SK-N-MC (cell line): ENCODE data around the gene EPN3.

ENCODE experiments used
- DNase-seq: peaks from one replicate; pipeline ENCODE4 v3.0.0-alpha.2; 2011; ENCODE audit warnings: low read depth, low spot score
- H3K27ac ChIP-seq: fragments of 200-600 bp; sonication (generic); 2 replicates; pipeline ENCODE4 v1.5.1; 2016; ENCODE audit warnings: mixed run types
- H3K36me3 ChIP-seq: fragments of 200-600 bp; sonication (generic); 2 replicates; pipeline ENCODE4 v1.6.1; 2017; ENCODE audit warnings: antibody characterized with exemption, low read length, mixed read lengths; ENCODE audit not compliant: insufficient read depth
- H3K4me3 ChIP-seq: fragments of 200-600 bp; sonication (generic); 2 replicates; pipeline ENCODE4 v1.5.1; 2016
- H3K9ac ChIP-seq: fragments of 200-600 bp; sonication (generic); 2 replicates; pipeline ENCODE4 v1.8.0; 2017; ENCODE audit warnings: mixed run types, mixed read lengths; ENCODE audit not compliant: insufficient read length
- H3K9me3 ChIP-seq: fragments of 200-600 bp; sonication (generic); 2 replicates; pipeline ENCODE4 v1.6.1; 2017; ENCODE audit warnings: low read depth, mild to moderate bottlenecking, antibody characterized with exemption, low read length, moderate library complexity, mixed read lengths
- EZH2 ChIP-seq: fragments of 200-600 bp; sonication (generic); IDR thresholded peaks from one replicate; pipeline ENCODE4 v1.6.1; 2017; ENCODE audit warnings: antibody characterized with exemption
- FOXP2 ChIP-seq: optimal IDR thresholded peaks from 2 replicates; pipeline ENCODE3; 2011; ENCODE audit warnings: mild to moderate bottlenecking, moderate library complexity; ENCODE audit not compliant: insufficient read depth; ENCODE audit errors: extremely low read length, control extremely low read depth
- POLR2AphosphoS5 ChIP-seq: IDR thresholded peaks from 2 replicates; pipeline ENCODE4 v1.6.1; 2012; ENCODE audit warnings: mild to moderate bottlenecking, low read depth, low read length, borderline replicate concordance

Gene EPN3

GRCh38 chr17:50562242-50563091 is 29.9 kb downstream of the EPN3 start:
- no peak for DNase-seq
- TF ChIP-seq EZH2 = no peak
- TF ChIP-seq FOXP2 = no peak
- TF ChIP-seq POLR2AphosphoS5 = no peak
- no peaks in the 10 kb centered on the region for H3K36me3 ChIP-seq
- peak overlapping the region; percentile 28 for H3K9ac ChIP-seq
- H3K27ac ChIP-seq = 0 out of 2 replicates have a peak overlapping the region, but pooled peaks have one; percentile 5
- H3K9me3 ChIP-seq = no peaks in the 10 kb centered on the region
- H3K4me3 ChIP-seq = peak overlapping the region; percentile 90

GRCh38 chr17:50563092-50563511 is 30.6 kb downstream of the EPN3 start:
- H3K27ac ChIP-seq = peak overlapping the region; percentile 96
- H3K4me3 ChIP-seq = peak overlapping the region; percentile 90
- DNase-seq = no peak
- TF ChIP-seq POLR2AphosphoS5 (no peak), EZH2 (no peak), FOXP2 (no peak)
- H3K36me3 ChIP-seq = no peaks in the 10 kb centered on the region
- no peak overlapping the region for H3K9ac ChIP-seq
- no peaks in the 10 kb centered on the region for H3K9me3 ChIP-seq

- TF ChIP-seq POLR2AphosphoS5 (peak; percentile 51; the same call in 1 of the 2 replicates), FOXP2 (no peak)
- H3K9me3 ChIP-seq = no peaks in the 10 kb centered on the region
- H3K27ac ChIP-seq = peak overlapping the region; percentile 96
- H3K36me3 ChIP-seq = no peaks in the 10 kb centered on the region
- H3K9ac ChIP-seq = peak overlapping the region; percentile 84
- DNase-seq = no peak
- H3K4me3 ChIP-seq = peak overlapping the region; percentile 90
Measured at GRCh38 chr17:50564916-50565315, 32.4 kb downstream of the EPN3 start.

GRCh38 chr17:50565402-50566350 is 33.1 kb downstream of the EPN3 start:
- TF ChIP-seq POLR2AphosphoS5 (no peak), EZH2 (no peak), FOXP2 (no peak)
- Histone ChIP-seq H3K9me3 (no peaks in the 10 kb centered on the region), H3K9ac (peak overlapping the region; percentile 84), H3K27ac (peak overlapping the region; percentile 96), H3K36me3 (no peaks in the 10 kb centered on the region), H3K4me3 (peak overlapping the region; percentile 90)
- no peak for DNase-seq

- no peak for DNase-seq
- Histone ChIP-seq H3K27ac (no peak overlapping the region), H3K36me3 (no peaks in the 10 kb centered on the region), H3K9ac (no peak overlapping the region), H3K4me3 (no peak overlapping the region), H3K9me3 (no peaks in the 10 kb centered on the region)
- TF ChIP-seq POLR2AphosphoS5 (no peak), FOXP2 (no peak), EZH2 (no peak)
Measured at GRCh38 chr17:50566886-50567285, 34.4 kb downstream of the EPN3 start.

- Histone ChIP-seq H3K27ac (no peak overlapping the region), H3K9me3 (no peaks in the 10 kb centered on the region), H3K4me3 (no peak overlapping the region), H3K9ac (no peak overlapping the region), H3K36me3 (peaks cover 10% of the 10 kb centered on the region; the same call in 1 of the 2 replicates)
- no peak for DNase-seq
- TF ChIP-seq EZH2 (no peak), FOXP2 (no peak), POLR2AphosphoS5 (no peak)
Measured at GRCh38 chr17:50568659-50569058, 36.1 kb downstream of the EPN3 start.

- Histone ChIP-seq H3K36me3 (peaks cover 14% of the 10 kb centered on the region; the same call in 1 of the 2 replicates), H3K27ac (no peak overlapping the region), H3K9ac (no peak overlapping the region), H3K4me3 (no peak overlapping the region), H3K9me3 (no peaks in the 10 kb centered on the region)
- TF ChIP-seq POLR2AphosphoS5 (no peak), FOXP2 (no peak), EZH2 (no peak)
- DNase-seq = no peak
Measured at GRCh38 chr17:50569592-50569991, 37.1 kb downstream of the EPN3 start.

- Histone ChIP-seq H3K27ac (no peak overlapping the region), H3K4me3 (no peak overlapping the region), H3K36me3 (peaks cover 17% of the 10 kb centered on the region; the same call in 1 of the 2 replicates), H3K9ac (no peak overlapping the region), H3K9me3 (no peaks in the 10 kb centered on the region)
- TF ChIP-seq POLR2AphosphoS5 = no peak
- TF ChIP-seq EZH2 = no peak
- TF ChIP-seq FOXP2 = no peak
- DNase-seq = no peak
Measured at GRCh38 chr17:50570032-50570431, 37.5 kb downstream of the EPN3 start.
